H1 (cell line): ENCODE results near the gene PAQR5. TPM values are rescaled to one million over a fixed set of nuclear protein-coding genes. Genes with fewer than 3 reads are reported as not detected.

Experiments used
- ATF3 ChIP-seq: IDR thresholded peaks from 2 replicates; pipeline ENCODE4 v1.6.1; 2011; ENCODE audit warnings: low read depth, mild to moderate bottlenecking, low read length; ENCODE audit not compliant: insufficient read depth
- CBX5 ChIP-seq: fragments of 300-800, 300-1000 bp; sonication (generic); IDR thresholded peaks from 2 replicates; pipeline ENCODE4 v1.7.1; 2016; ENCODE audit warnings: antibody characterized with exemption, low read length, low read depth
- CBX8 ChIP-seq: fragments of 300-800, 300-1000 bp; sonication (generic); IDR thresholded peaks from 2 replicates; pipeline ENCODE4 v1.7.1; 2016; ENCODE audit warnings: low read depth, low read length, borderline replicate concordance
- CHD1 ChIP-seq: IDR thresholded peaks from 2 replicates; pipeline ENCODE4 v1.6.1; 2012; ENCODE audit warnings: low read depth, low read length, improper control_type of control experiment
- CTCF ChIP-seq, 3 experiments: IDR thresholded peaks; 1 replicate in 2 of 3; 2 replicates in 1 of 3; pipeline versions ENCODE4 v1.5.1 to v1.6.1; 2011; ENCODE audit warnings: low read length in 3 of 3, mild to moderate bottlenecking in 3 of 3, inconsistent platforms in 2 of 3, low read depth in 1 of 3, moderate library complexity in 1 of 3; ENCODE audit not compliant: insufficient read depth in 1 of 3; ENCODE audit errors: control extremely low read depth in 1 of 3
- FOSL1 ChIP-seq: IDR thresholded peaks from 2 replicates; pipeline ENCODE4 v1.6.1; 2011; ENCODE audit warnings: mild to moderate bottlenecking, low read depth, low read length, moderate library complexity; ENCODE audit not compliant: insufficient read depth
- HDAC6 ChIP-seq: IDR thresholded peaks from one replicate; pipeline ENCODE4 v1.7.1; 2012; ENCODE audit warnings: low read depth, mild to moderate bottlenecking, inconsistent platforms, low read length, moderate library complexity
- KDM1A ChIP-seq: fragments of 200-600, 300-600 bp; sonication (generic); IDR thresholded peaks from 2 replicates; pipeline ENCODE4 v1.7.1; 2016; ENCODE audit warnings: mild to moderate bottlenecking, low read length, borderline replicate concordance
- KDM4A ChIP-seq: IDR thresholded peaks from one replicate; pipeline ENCODE4 v1.7.1; 2012; ENCODE audit warnings: low read depth, mild to moderate bottlenecking, moderate library complexity, low read length, inconsistent platforms; ENCODE audit not compliant: severe bottlenecking
- MAFK ChIP-seq: IDR thresholded peaks from 2 replicates; pipeline ENCODE4 v1.6.1; 2012; ENCODE audit warnings: low read depth, mild to moderate bottlenecking, improper control_type of control experiment, low read length
- NANOG ChIP-seq: IDR thresholded peaks from 2 replicates; pipeline ENCODE4 v1.6.1; 2011; ENCODE audit warnings: low read length, low read depth, mild to moderate bottlenecking, inconsistent platforms; ENCODE audit not compliant: insufficient read depth, poor library complexity, severe bottlenecking
- POLR2A ChIP-seq, 2 experiments: IDR thresholded peaks; 1 replicate in 1 of 2; 2 replicates in 1 of 2; pipeline ENCODE4 v1.6.1; 2011; ENCODE audit warnings: low read depth in 2 of 2, low read length in 2 of 2, mild to moderate bottlenecking in 2 of 2; ENCODE audit errors: control extremely low read depth in 1 of 2
- RAD21 ChIP-seq, 2 experiments: IDR thresholded peaks in 1 of 2; conservative IDR thresholded peaks in 1 of 2; 2 replicates each; pipeline ENCODE4 v1.6.1; 2011; ENCODE audit warnings: low read depth in 2 of 2, low read length in 2 of 2, improper control_type of control experiment in 1 of 2, inconsistent platforms in 1 of 2, mild to moderate bottlenecking in 1 of 2, moderate library complexity in 1 of 2
- SIRT6 ChIP-seq: IDR thresholded peaks from one replicate; pipeline ENCODE4 v1.7.1; 2012; ENCODE audit warnings: low read length, inconsistent platforms
- SP1 ChIP-seq: IDR thresholded peaks from 2 replicates; pipeline ENCODE4 v1.6.1; 2011; ENCODE audit warnings: low read depth, low read length
- SP2 ChIP-seq: IDR thresholded peaks from 2 replicates; pipeline ENCODE4 v1.6.1; 2012; ENCODE audit warnings: mild to moderate bottlenecking, low read length, inconsistent platforms
- TAF1 ChIP-seq: IDR thresholded peaks from 2 replicates; pipeline ENCODE4 v1.6.1; 2011; ENCODE audit warnings: mild to moderate bottlenecking, low read depth, low read length
- TAF7 ChIP-seq: optimal IDR thresholded peaks from 2 replicates; pipeline ENCODE3; 2011; ENCODE audit warnings: low read depth, mild to moderate bottlenecking, inconsistent platforms, low read length, moderate library complexity, borderline replicate concordance
- ZNF274 ChIP-seq: IDR thresholded peaks from 2 replicates; pipeline ENCODE4 v1.7.0; 2012; ENCODE audit warnings: low read length, borderline replicate concordance; ENCODE audit errors: extremely low read depth
- polyA plus RNA-seq, 7 experiments: library from polyadenylated mRNA; depleted of rRNA in 3 of 7; stranded (reverse) in 5 of 7; unstranded in 2 of 7; fragments of >200 nt in 5 of 7; fragments of 200-250 nt in 2 of 7; gene quantifications; 1 replicate in 5 of 7; 2 replicates in 1 of 7; 4 replicates in 1 of 7; pipeline versions ENCODE4 v1.2.1 to v1.2.3, GENCODE V29; 2011 to 2013; ENCODE audit warnings: missing spikeins in 2 of 7, mixed read lengths in 2 of 7
- total RNA-seq: library from RNA; stranded (reverse); fragmentation: NEBNext Ultra II Directional; extraction: Animal tissue kit (Norgen Biotek cat#: 25700); gene quantifications from 2 replicates; pipeline ENCODE4 v1.2.1, GENCODE V29; 2021
- TF ChIP-seq, protein P1 (sequence below): IDR thresholded peaks from 2 replicates; pipeline ENCODE4 v1.6.1; 2012; ENCODE audit warnings: inconsistent platforms

The PAQR5 gene
- total and polyA plus RNA-seq, 2 of the 8 experiments (the other 6 are each of a cell fraction or from before 2014, with no cell fraction given), result 8.7 to 18.1 TPM

DNA sequence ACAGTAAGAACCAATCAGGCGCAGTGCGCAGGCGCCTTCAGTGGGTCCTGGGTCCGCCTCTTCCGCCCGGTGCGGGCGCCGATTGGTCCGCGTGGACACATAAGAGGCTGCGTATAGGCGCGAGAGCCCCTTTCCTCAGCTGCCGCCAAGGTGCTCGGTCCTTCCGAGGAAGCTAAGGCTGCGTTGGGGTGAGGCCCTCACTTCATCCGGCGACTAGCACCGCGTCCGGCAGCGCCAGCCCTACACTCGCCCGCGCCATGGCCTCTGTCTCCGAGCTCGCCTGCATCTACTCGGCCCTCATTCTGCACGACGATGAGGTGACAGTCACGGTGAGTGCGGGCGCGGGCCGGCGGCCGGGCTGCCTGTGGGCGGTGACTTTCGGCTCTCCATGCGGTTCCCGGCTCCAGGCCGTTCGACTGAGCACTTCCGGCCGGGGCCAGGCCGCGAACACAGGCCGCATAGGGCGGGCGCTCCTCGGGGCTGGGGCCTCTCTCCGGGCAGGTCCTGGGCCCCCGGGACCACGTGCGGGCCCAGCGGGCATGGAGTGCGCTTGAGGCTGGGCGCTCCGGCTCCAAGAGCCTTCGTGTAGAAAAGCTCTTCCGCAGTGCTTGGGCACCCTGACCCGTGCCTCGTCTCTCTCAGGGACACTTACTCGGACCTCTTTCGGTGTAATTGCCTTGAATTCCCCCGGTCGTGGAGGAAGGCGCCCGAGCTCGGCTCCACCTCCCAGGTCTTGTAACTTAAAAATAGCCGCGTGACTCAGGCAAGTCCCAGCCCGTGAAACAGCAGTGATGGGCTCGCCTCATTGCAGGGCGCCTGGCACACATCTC lies 154.2 kb downstream of the PAQR5 start, which contains the start of gene RPLP1 (continued):
- TF ChIP-seq CTCF (IDR thresholded peaks at IDR 0.05; ENCODE audit: control extremely low read depth in 1 of 3, insufficient read depth in 1 of 3, low read depth in 1 of 3, low read length in 3 of 3) (no peak), KDM1A (no peak), TAF7 (peak; percentile 98), SP2 (no peak), MAFK (no peak), ZNF274 (no peak), SIRT6 (no peak), TAF1 (peak; percentile 100), SP1 (peak; percentile 85; the same call in 1 of the 2 replicates), POLR2A (IDR thresholded peaks at IDR 0.05; ENCODE audit: control extremely low read depth in 1 of 2, low read depth in 2 of 2, low read length in 2 of 2) (peak; percentile 100), HDAC6 (no peak), ATF3 (no peak), CBX8 (no peak), CBX5 (no peak), FOSL1 (no peak), NANOG (no peak), CHD1 (no peak), RAD21 (IDR thresholded peaks at IDR 0.05 in 1 of 2, conservative IDR thresholded peaks at IDR 0.05 in 1 of 2; ENCODE audit: low read depth in 2 of 2, low read length in 2 of 2) (no peak), KDM4A (peak; percentile 30)
- TF ChIP-seq, protein P1, sequence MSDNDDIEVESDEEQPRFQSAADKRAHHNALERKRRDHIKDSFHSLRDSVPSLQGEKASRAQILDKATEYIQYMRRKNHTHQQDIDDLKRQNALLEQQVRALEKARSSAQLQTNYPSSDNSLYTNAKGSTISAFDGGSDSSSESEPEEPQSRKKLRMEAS, result peak; percentile 61
